Naive B cell (primary cell): ENCODE data around the gene MOB3A. TPM values are rescaled to one million over a fixed set of nuclear protein-coding genes. Genes with fewer than 3 reads are reported as not detected.
"Not testable (repeated sequence)": the region's sequence is repeated elsewhere in the genome, so short reads cannot be mapped to it uniquely, and the experiment has no call there.

Source experiments
- ATAC-seq, 2 donors: fragments of 150-1000 bp; cut with Tn5 transposase; 2 replicates each; pipeline ENCODE4 v1.10.0; 2021; ENCODE audit warnings: low read depth in 2 of 2, mild to moderate bottlenecking in 2 of 2, moderate library complexity in 2 of 2
- DNase-seq: peaks from one replicate; pipeline ENCODE4 v3.0.0; 2022
- H3K27ac Mint-ChIP-seq, 6 donors: one replicate each; pipeline ENCODE4 v1.8.0; 2020 to 2022; ENCODE audit warnings: mild to moderate bottlenecking in 6 of 6, mixed read lengths in 6 of 6, moderate library complexity in 5 of 6, inconsistent platforms in 2 of 6
- H3K27me3 Mint-ChIP-seq, 3 donors: one replicate each; pipeline ENCODE4 v1.8.0; 2021 to 2022; ENCODE audit warnings: mixed read lengths in 3 of 3, mild to moderate bottlenecking in 1 of 3
- H3K36me3 Mint-ChIP-seq, 2 donors: one replicate each; pipeline ENCODE4 v1.8.0; 2020 to 2022; ENCODE audit warnings: mixed read lengths in 2 of 2, inconsistent platforms in 1 of 2, mild to moderate bottlenecking in 1 of 2
- H3K4me1 Mint-ChIP-seq, 3 donors: one replicate each; pipeline ENCODE4 v1.8.0; 2020 to 2022; ENCODE audit warnings: mixed read lengths in 3 of 3, inconsistent platforms in 1 of 3, mild to moderate bottlenecking in 1 of 3, moderate library complexity in 1 of 3
- H3K4me3 Mint-ChIP-seq, 8 donors: one replicate each; pipeline ENCODE4 v1.8.0; 2020 to 2022; ENCODE audit warnings: mild to moderate bottlenecking in 8 of 8, mixed read lengths in 8 of 8, moderate library complexity in 8 of 8, inconsistent platforms in 2 of 8
- H3K9me3 Mint-ChIP-seq, 7 donors: one replicate each; pipeline ENCODE4 v1.8.0; 2020 to 2022; ENCODE audit warnings: mixed read lengths in 7 of 7, mild to moderate bottlenecking in 5 of 7, inconsistent platforms in 2 of 7, moderate library complexity in 1 of 7
- polyA plus RNA-seq, 6 donors: library from polyadenylated mRNA; unstranded; fragments of 300-500 nt; fragmentation: Illumina TruSeq; gene quantifications; one replicate each; pipeline ENCODE4 v1.2.3, GENCODE V29; 2021; ENCODE audit warnings: low read depth in 6 of 6

The MOB3A gene
- polyA plus RNA-seq, 6 donors from 2014 or later: 52.2 to 106 (median 75.1) TPM

GRCh38 chr19:2131012-2131975 is 35.2 kb upstream of the MOB3A start:
- H3K9me3 Mint-ChIP-seq, H3K36me3 Mint-ChIP-seq, H3K4me3 Mint-ChIP-seq, H3K4me1 Mint-ChIP-seq, H3K27me3 Mint-ChIP-seq, ATAC-seq, DNase-seq: not testable (repeated sequence)
- peak overlapping the region in 2 of 6 donors; percentile 21 to 33 for H3K27ac Mint-ChIP-seq

- H3K27ac Mint-ChIP-seq: no peak overlapping the region
- H3K36me3 Mint-ChIP-seq: peaks cover 0 to 4% of the 10 kb centered on the region in 2 donors
- no peak for ATAC-seq
- no peak overlapping the region for H3K4me3 Mint-ChIP-seq
- H3K9me3 Mint-ChIP-seq: no peaks in the 10 kb centered on the region
- no peak for DNase-seq
- no peaks in the 10 kb centered on the region for H3K27me3 Mint-ChIP-seq
- H3K4me1 Mint-ChIP-seq: peaks cover 0 to 2% (median 0%) of the 10 kb centered on the region in 3 donors
Measured at GRCh38 chr19:2129892-2130770, 34.0 kb upstream of the MOB3A start.

GRCh38 chr19:2129486-2129885 is 33.4 kb upstream of the MOB3A start:
- no peak for DNase-seq
- ATAC-seq: no peak
- Mint-ChIP-seq H3K27me3 (no peaks in the 10 kb centered on the region), H3K36me3 (peaks cover 0 to 4% of the 10 kb centered on the region in 2 donors), H3K4me3 (no peak overlapping the region), H3K4me1 (peaks cover 0 to 2% (median 0%) of the 10 kb centered on the region in 3 donors), H3K9me3 (no peaks in the 10 kb centered on the region), H3K27ac (no peak overlapping the region)

GRCh38 chr19:2129022-2129421 is 32.9 kb upstream of the MOB3A start:
- Mint-ChIP-seq H3K4me3 (no peak overlapping the region), H3K36me3 (peaks cover 0 to 4% of the 10 kb centered on the region in 2 donors), H3K9me3 (no peaks in the 10 kb centered on the region), H3K27ac (no peak overlapping the region), H3K27me3 (no peaks in the 10 kb centered on the region), H3K4me1 (peaks cover 0 to 2% (median 0%) of the 10 kb centered on the region in 3 donors)
- ATAC-seq: no peak
- DNase-seq: no peak

GRCh38 chr19:2128252-2128651 is 32.1 kb upstream of the MOB3A start:
- DNase-seq, H3K4me1 Mint-ChIP-seq, H3K9me3 Mint-ChIP-seq, ATAC-seq, H3K36me3 Mint-ChIP-seq, H3K4me3 Mint-ChIP-seq, H3K27ac Mint-ChIP-seq, H3K27me3 Mint-ChIP-seq: not testable (repeated sequence)

GRCh38 chr19:2127758-2128157 is 31.6 kb upstream of the MOB3A start:
- Mint-ChIP-seq H3K4me3 (no peak overlapping the region), H3K36me3 (no peaks in the 10 kb centered on the region), H3K27me3 (no peaks in the 10 kb centered on the region)

GRCh38 chr19:2126879-2127518 is 30.9 kb upstream of the MOB3A start:
- Mint-ChIP-seq H3K9me3 (no peaks in the 10 kb centered on the region), H3K27me3 (no peaks in the 10 kb centered on the region), H3K4me1 (no peaks in the 10 kb centered on the region), H3K4me3 (no peak overlapping the region), H3K27ac (no peak overlapping the region), H3K36me3 (no peaks in the 10 kb centered on the region)
- ATAC-seq (no peak), DNase-seq (no peak)

More at GRCh38 chr19:2127758-2128157, 31.6 kb upstream of the MOB3A start:
- Mint-ChIP-seq H3K27ac (no peak overlapping the region), H3K4me1 (no peaks in the 10 kb centered on the region), H3K9me3 (no peaks in the 10 kb centered on the region)
- ATAC-seq: no peak
- no peak for DNase-seq

GRCh38 chr19:2123682-2124387 is 27.7 kb upstream of the MOB3A start:
- Mint-ChIP-seq H3K27me3 (no peaks in the 10 kb centered on the region), H3K4me1 (no peaks in the 10 kb centered on the region), H3K36me3 (peaks cover 0 to 3% of the 10 kb centered on the region in 2 donors), H3K4me3 (no peak overlapping the region), H3K9me3 (no peaks in the 10 kb centered on the region), H3K27ac (peak overlapping the region in 2 of 6 donors; percentile 18 to 60)
- DNase-seq (no peak), ATAC-seq (no peak)

- no peaks in the 10 kb centered on the region for H3K9me3 Mint-ChIP-seq
- H3K27me3 Mint-ChIP-seq: no peaks in the 10 kb centered on the region
- H3K36me3 Mint-ChIP-seq: peaks cover 0 to 7% of the 10 kb centered on the region in 2 donors
- no peak for ATAC-seq
- DNase-seq: no peak
- no peak overlapping the region for H3K27ac Mint-ChIP-seq
- no peaks in the 10 kb centered on the region for H3K4me1 Mint-ChIP-seq
- no peak overlapping the region for H3K4me3 Mint-ChIP-seq
Measured at GRCh38 chr19:2122982-2123381, 26.9 kb upstream of the MOB3A start.

- H3K36me3 Mint-ChIP-seq: peaks cover 0 to 7% of the 10 kb centered on the region in 2 donors
- no peak overlapping the region for H3K27ac Mint-ChIP-seq
- no peaks in the 10 kb centered on the region for H3K4me1 Mint-ChIP-seq
- ATAC-seq (no peak), DNase-seq (no peak)
- H3K9me3 Mint-ChIP-seq: no peaks in the 10 kb centered on the region
- no peaks in the 10 kb centered on the region for H3K27me3 Mint-ChIP-seq
- H3K4me3 Mint-ChIP-seq: no peak overlapping the region
Measured at GRCh38 chr19:2122251-2122650, 26.1 kb upstream of the MOB3A start.

- DNase-seq (no peak), ATAC-seq (no peak)
- Mint-ChIP-seq H3K9me3 (no peaks in the 10 kb centered on the region), H3K27ac (no peak overlapping the region), H3K4me3 (no peak overlapping the region), H3K27me3 (no peaks in the 10 kb centered on the region), H3K36me3 (peaks cover 0 to 7% of the 10 kb centered on the region in 2 donors), H3K4me1 (no peaks in the 10 kb centered on the region)
Measured at GRCh38 chr19:2121416-2122051, 25.4 kb upstream of the MOB3A start.

- DNase-seq (no peak), ATAC-seq (no peak)
- Mint-ChIP-seq H3K27ac (no peak overlapping the region), H3K9me3 (no peaks in the 10 kb centered on the region), H3K4me3 (peak overlapping the region in 1 of 8 donors; percentile 41), H3K4me1 (no peaks in the 10 kb centered on the region), H3K27me3 (no peaks in the 10 kb centered on the region), H3K36me3 (peaks cover 0 to 7% of the 10 kb centered on the region in 2 donors)
Measured at GRCh38 chr19:2120821-2121220, 24.7 kb upstream of the MOB3A start.
